T-helper 1 cell (primary cell): ENCODE data around the gene SH3PXD2A.
A peak's percentile ranks its signal among the peaks of the same experiment; 100 is the strongest.

Experiments used
- DNase-seq, 5 donors: peaks; one replicate each; pipeline ENCODE4 v3.0.0-alpha.2; 2012 to 2020

The SH3PXD2A gene

GRCh38 chr10:103660364-103661197, 194.8 kb downstream of the SH3PXD2A start:
- DNase-seq, result no peak

GRCh38 chr10:103659674-103660363, 195.6 kb downstream of the SH3PXD2A start:
- DNase-seq, result peak in 3 of 5 donors; percentile 33 to 76 (median 49)

- DNase-seq, result no peak
These were observed 197.3 kb downstream of the SH3PXD2A start for GRCh38 chr10:103658049-103658577.

- no peak for DNase-seq
These were observed 198.2 kb downstream of the SH3PXD2A start for GRCh38 chr10:103657061-103657591.

- DNase-seq, result no peak
These were observed 200.5 kb downstream of the SH3PXD2A start for GRCh38 chr10:103654925-103655324.

- no peak for DNase-seq
These were observed 201.8 kb downstream of the SH3PXD2A start for GRCh38 chr10:103653581-103654037.

GRCh38 chr10:103652599-103653281, 202.6 kb downstream of the SH3PXD2A start:
- DNase-seq, result no peak

GRCh38 chr10:103651783-103652476, 203.4 kb downstream of the SH3PXD2A start:
- DNase-seq, result no peak

GRCh38 chr10:103651333-103651732, 204.0 kb downstream of the SH3PXD2A start:
- DNase-seq, result no peak

GRCh38 chr10:103649654-103650423, 205.5 kb downstream of the SH3PXD2A start:
- no peak for DNase-seq

- DNase-seq, result no peak
These were observed 206.5 kb downstream of the SH3PXD2A start for GRCh38 chr10:103648636-103649532.

- DNase-seq, result no peak
These were observed 207.1 kb downstream of the SH3PXD2A start for GRCh38 chr10:103648251-103648635.

- no peak for DNase-seq
These were observed 209.1 kb downstream of the SH3PXD2A start for GRCh38 chr10:103646304-103646703.

- no peak for DNase-seq
These were observed 210.0 kb downstream of the SH3PXD2A start for GRCh38 chr10:103645141-103646054.

- no peak for DNase-seq
These were observed 212.0 kb downstream of the SH3PXD2A start for GRCh38 chr10:103643381-103643780.

- DNase-seq, result no peak
These were observed 214.1 kb downstream of the SH3PXD2A start for GRCh38 chr10:103641326-103641725.

GRCh38 chr10:103640436-103641181, 214.8 kb downstream of the SH3PXD2A start:
- no peak for DNase-seq

- DNase-seq, result no peak
These were observed 216.4 kb downstream of the SH3PXD2A start for GRCh38 chr10:103638948-103639347.
